Ishikawa (cell line): Measurements from ENCODE around the gene LAMB4.

ENCODE experiments used
- CEBPB ChIP-seq: IDR thresholded peaks from 2 replicates; pipeline ENCODE4 v1.6.1; 2012
- CREB1 ChIP-seq: IDR thresholded peaks from 2 replicates; pipeline ENCODE4 v1.6.1; 2012; ENCODE audit warnings: low read depth
- EGR1 ChIP-seq: IDR thresholded peaks from 2 replicates; pipeline ENCODE4 v1.6.1; 2012
- EP300 ChIP-seq: IDR thresholded peaks from 2 replicates; pipeline ENCODE4 v1.6.1; 2012; ENCODE audit warnings: borderline replicate concordance
- MAX ChIP-seq: IDR thresholded peaks from 2 replicates; pipeline ENCODE4 v1.6.1; 2012
- NFIC ChIP-seq: IDR thresholded peaks from 2 replicates; pipeline ENCODE4 v1.6.1; 2012
- RAD21 ChIP-seq: IDR thresholded peaks from 2 replicates; pipeline ENCODE4 v1.6.1; 2012; ENCODE audit warnings: low read depth
- REST ChIP-seq: IDR thresholded peaks from 2 replicates; pipeline ENCODE4 v1.6.1; 2012; ENCODE audit warnings: low read depth, mild to moderate bottlenecking
- TAF1 ChIP-seq: IDR thresholded peaks from 2 replicates; pipeline ENCODE4 v1.6.1; 2012; ENCODE audit warnings: low read depth, mild to moderate bottlenecking
- TCF12 ChIP-seq: IDR thresholded peaks from 2 replicates; pipeline ENCODE4 v1.6.1; 2012; ENCODE audit warnings: low read depth
- TEAD4 ChIP-seq: IDR thresholded peaks from 2 replicates; pipeline ENCODE4 v1.6.1; 2012
- USF1 ChIP-seq: IDR thresholded peaks from 2 replicates; pipeline ENCODE4 v1.6.1; 2012
- YY1 ChIP-seq: IDR thresholded peaks from 2 replicates; pipeline ENCODE4 v1.6.1; 2012; ENCODE audit warnings: low read depth

GRCh38 chr7:108097703-108098102 lies 32.5 kb downstream of the LAMB4 start:
- TF ChIP-seq TAF1 (no peak), TEAD4 (no peak), RAD21 (no peak), USF1 (no peak), CEBPB (no peak), EP300 (no peak), TCF12 (no peak), MAX (no peak), REST (no peak), CREB1 (no peak), NFIC (no peak), YY1 (no peak), EGR1 (no peak)
